ENCODE results near the gene SPRED3.
A peak's percentile ranks its signal among the peaks of the same experiment; 100 is the strongest.

SPRED3 gene

DNA sequence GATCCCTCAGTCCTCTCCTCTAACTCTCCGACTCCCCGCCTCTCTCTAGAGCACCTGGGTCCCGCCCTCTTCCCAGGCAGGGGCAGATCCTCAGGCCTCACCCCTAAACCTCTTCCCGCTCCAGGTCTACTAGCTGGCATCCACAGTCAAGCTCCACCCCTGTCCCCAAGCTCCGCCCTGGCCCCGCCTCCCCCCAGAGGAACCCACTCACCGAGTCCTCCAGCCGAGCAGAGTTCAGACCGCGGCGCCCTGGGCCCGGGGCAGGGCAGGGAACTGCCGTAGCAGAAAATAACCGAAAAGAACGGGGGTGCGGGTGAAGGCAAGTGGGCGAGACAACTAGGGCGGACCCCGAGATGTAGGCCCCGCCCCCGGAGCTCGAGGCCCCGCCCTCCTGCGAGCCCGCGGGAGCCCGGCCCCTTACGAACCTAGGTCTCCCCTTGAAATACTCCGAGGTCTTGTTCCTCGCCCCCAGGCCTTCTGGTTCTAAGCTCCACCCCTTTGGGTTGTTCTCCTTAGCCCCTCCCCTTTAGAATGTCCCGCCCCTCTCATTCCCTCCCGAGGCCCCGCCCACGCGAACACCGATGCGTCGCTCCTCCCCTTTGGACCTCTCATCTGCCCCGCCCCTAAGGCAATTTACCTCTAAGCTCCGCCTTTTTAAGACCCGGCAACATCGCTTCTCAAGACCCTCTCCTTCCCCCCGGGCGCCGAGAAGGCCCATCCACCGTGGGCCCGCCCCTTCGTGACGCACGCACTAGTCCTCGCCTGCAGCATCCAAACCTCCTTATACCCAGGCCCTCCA, 748 bp upstream of the SPRED3 start, which contains the start of gene GGN:
Gene GGN, minus strand, starts transcription at position 485 of the 799 bp plus-strand sequence. CDS start 773 bp downstream, outside the sequence.
- Histone ChIP-seq H3K27me3 (ENCODE audit: control insufficient read depth, insufficient read depth, low read length) (peaks cover 13% of the 10 kb centered on the region), H3K4me1 (ENCODE audit: control insufficient read depth, insufficient read depth, low read length) (no peaks in the 10 kb centered on the region), H3K4me3 (ENCODE audit: low read length) (peak within 1 kb of the TSS; percentile 52), H3K36me3 (ENCODE audit: control insufficient read depth, insufficient read depth, low read length) (peaks cover 8% of the 10 kb centered on the region), H3K9ac (ENCODE audit: low read length) (no peak within 1 kb of the TSS), H3K27ac (ENCODE audit: low read depth, low read length) (no peak within 1 kb of the TSS)

- Histone ChIP-seq H3K9ac (ENCODE audit: low read length) (no peak overlapping the region), H3K27ac (ENCODE audit: low read depth, low read length) (no peak overlapping the region), H3K36me3 (ENCODE audit: control insufficient read depth, insufficient read depth, low read length) (no peaks in the 10 kb centered on the region), H3K4me3 (ENCODE audit: low read length) (peak overlapping the region; percentile 26), H3K27me3 (ENCODE audit: control insufficient read depth, insufficient read depth, low read length) (peaks cover 13% of the 10 kb centered on the region), H3K4me1 (ENCODE audit: control insufficient read depth, insufficient read depth, low read length) (no peaks in the 10 kb centered on the region)
These were observed 816 bp downstream of the SPRED3 start for GRCh38 chr19:38389101-38389925.

DNA sequence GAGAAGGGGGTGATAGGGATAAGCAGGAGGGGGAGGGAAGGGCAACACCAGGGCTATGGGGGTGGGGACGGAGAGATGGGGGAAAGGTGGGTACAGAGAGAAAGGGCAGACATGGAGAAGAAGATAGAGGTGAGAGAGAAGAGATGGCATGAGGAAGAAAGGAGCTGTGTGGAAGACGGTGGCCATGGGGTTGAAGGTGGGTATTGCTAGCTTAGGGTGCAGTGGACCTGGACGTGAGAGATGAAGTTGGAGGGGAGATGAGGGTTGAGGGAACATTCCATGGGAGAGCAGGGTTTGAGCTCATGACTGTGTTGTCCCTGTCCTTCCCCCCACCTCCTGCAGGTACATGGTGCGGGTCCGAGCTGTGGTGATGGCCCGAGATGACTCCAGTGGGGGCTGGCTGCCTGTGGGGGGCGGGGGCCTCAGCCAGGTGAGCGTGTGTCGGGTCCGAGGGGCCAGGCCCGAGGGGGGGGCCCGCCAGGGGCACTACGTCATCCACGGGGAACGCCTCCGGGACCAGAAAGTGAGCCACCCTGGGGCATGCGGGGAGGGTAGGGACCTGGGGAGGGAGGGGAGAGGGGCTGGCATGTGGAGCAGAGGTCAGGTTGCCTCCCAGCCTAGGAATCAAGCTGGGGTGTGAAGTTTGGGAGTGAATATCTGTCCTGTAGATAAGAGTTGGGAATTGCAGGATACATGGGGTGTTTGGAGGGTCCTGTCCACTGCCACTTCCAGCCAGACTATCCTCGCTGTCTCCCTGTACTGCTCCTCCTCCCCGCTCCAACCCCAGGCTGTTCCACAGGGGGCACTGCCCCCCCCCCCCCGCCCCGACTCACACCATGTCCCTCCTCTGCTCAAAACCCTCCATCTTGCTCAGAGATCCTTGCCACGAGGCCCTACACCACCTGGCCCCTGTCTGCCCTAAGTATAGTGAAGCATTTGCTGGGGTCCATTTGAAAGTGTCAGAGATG, 1.7 kb downstream of the SPRED3 start:
- Histone ChIP-seq H3K4me3 (ENCODE audit: low read length) (no peak overlapping the region), H3K27me3 (ENCODE audit: control insufficient read depth, insufficient read depth, low read length) (peaks cover 13% of the 10 kb centered on the region), H3K9ac (ENCODE audit: low read length) (no peak overlapping the region), H3K27ac (ENCODE audit: low read depth, low read length) (no peak overlapping the region), H3K36me3 (ENCODE audit: control insufficient read depth, insufficient read depth, low read length) (no peaks in the 10 kb centered on the region), H3K4me1 (ENCODE audit: control insufficient read depth, insufficient read depth, low read length) (no peaks in the 10 kb centered on the region)

- Histone ChIP-seq H3K9ac (ENCODE audit: low read length) (no peak overlapping the region), H3K4me1 (ENCODE audit: control insufficient read depth, insufficient read depth, low read length) (no peaks in the 10 kb centered on the region), H3K27ac (ENCODE audit: low read depth, low read length) (no peak overlapping the region), H3K36me3 (ENCODE audit: control insufficient read depth, insufficient read depth, low read length) (no peaks in the 10 kb centered on the region), H3K4me3 (ENCODE audit: low read length) (no peak overlapping the region), H3K27me3 (ENCODE audit: control insufficient read depth, insufficient read depth, low read length) (peaks cover 7% of the 10 kb centered on the region)
These were observed 3.5 kb downstream of the SPRED3 start for GRCh38 chr19:38391911-38392464.

DNA sequence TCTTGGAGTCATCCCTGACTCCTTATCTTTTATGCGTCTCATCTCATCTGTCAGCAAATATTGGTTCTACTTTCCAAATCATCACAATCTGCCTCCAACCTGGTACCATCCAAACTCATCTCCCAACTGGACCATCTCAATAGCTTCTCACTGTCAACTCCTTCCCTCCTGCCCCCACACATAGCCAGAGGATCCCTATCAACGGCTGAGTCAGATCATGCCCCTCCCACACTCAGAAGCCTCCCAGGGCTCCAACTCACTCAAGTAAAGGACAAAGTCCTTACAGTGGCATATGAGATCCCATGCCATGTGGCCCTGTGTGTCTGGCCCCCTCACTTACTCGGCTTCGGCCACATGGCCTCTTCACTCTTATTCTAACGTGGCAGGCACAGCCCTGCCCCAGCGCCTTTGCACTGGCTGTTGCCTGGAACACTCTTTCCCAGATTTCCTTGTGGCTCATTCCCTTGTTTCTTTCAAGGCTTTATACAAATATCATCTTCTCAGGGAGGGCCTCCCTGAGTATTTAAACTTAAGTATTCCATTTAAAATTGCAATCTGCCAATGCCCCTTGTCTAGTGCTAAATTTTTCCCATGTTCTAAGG, 4.3 kb downstream of the SPRED3 start:
- Histone ChIP-seq H3K27me3 (ENCODE audit: control insufficient read depth, insufficient read depth, low read length) (peaks cover 8% of the 10 kb centered on the region), H3K27ac (ENCODE audit: low read depth, low read length) (no peak overlapping the region), H3K4me1 (ENCODE audit: control insufficient read depth, insufficient read depth, low read length) (no peaks in the 10 kb centered on the region), H3K4me3 (ENCODE audit: low read length) (no peak overlapping the region), H3K36me3 (ENCODE audit: control insufficient read depth, insufficient read depth, low read length) (no peaks in the 10 kb centered on the region), H3K9ac (ENCODE audit: low read length) (no peak overlapping the region)

GRCh38 chr19:38394488-38394887, 6.0 kb downstream of the SPRED3 start:
- Histone ChIP-seq H3K36me3 (ENCODE audit: control insufficient read depth, insufficient read depth, low read length) (no peaks in the 10 kb centered on the region), H3K4me3 (ENCODE audit: low read length) (no peak overlapping the region), H3K9ac (ENCODE audit: low read length) (no peak overlapping the region), H3K27me3 (ENCODE audit: control insufficient read depth, insufficient read depth, low read length) (peaks cover 2% of the 10 kb centered on the region), H3K4me1 (ENCODE audit: control insufficient read depth, insufficient read depth, low read length) (no peaks in the 10 kb centered on the region), H3K27ac (ENCODE audit: low read depth, low read length) (no peak overlapping the region)

DNA sequence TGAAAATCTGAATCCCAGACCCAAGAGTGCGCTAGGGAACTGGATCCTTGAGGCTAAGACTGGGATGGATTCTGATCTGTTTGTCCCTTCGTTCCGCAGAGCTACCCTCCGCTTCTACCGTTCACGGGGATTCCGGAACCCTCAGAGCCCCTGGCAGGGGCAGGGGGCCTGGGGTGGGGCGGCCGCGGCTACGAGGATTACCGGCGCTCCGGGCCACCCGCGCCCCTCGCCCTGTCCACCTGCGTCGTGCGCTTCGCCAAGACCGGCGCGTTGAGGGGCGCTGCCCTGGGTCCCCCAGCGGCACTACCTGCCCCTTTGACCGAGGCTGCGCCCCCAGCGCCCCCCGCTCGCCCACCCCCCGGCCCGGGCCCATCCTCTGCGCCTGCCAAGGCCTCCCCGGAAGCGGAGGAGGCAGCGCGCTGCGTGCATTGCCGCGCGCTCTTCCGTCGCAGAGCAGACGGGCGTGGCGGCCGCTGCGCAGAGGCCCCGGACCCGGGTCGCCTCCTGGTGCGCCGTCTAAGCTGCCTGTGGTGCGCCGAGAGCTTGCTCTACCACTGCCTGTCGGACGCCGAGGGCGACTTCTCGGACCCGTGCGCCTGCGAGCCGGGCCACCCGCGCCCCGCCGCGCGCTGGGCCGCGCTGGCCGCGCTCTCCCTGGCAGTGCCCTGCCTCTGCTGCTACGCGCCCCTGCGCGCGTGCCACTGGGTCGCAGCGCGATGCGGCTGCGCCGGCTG, 7.1 kb downstream of the SPRED3 start:
- Histone ChIP-seq H3K4me1 (ENCODE audit: control insufficient read depth, insufficient read depth, low read length) (no peaks in the 10 kb centered on the region), H3K9ac (ENCODE audit: low read length) (no peak overlapping the region), H3K36me3 (ENCODE audit: control insufficient read depth, insufficient read depth, low read length) (no peaks in the 10 kb centered on the region), H3K27me3 (ENCODE audit: control insufficient read depth, insufficient read depth, low read length) (peaks cover 2% of the 10 kb centered on the region), H3K4me3 (ENCODE audit: low read length) (no peak overlapping the region), H3K27ac (ENCODE audit: low read depth, low read length) (no peak overlapping the region)

DNA sequence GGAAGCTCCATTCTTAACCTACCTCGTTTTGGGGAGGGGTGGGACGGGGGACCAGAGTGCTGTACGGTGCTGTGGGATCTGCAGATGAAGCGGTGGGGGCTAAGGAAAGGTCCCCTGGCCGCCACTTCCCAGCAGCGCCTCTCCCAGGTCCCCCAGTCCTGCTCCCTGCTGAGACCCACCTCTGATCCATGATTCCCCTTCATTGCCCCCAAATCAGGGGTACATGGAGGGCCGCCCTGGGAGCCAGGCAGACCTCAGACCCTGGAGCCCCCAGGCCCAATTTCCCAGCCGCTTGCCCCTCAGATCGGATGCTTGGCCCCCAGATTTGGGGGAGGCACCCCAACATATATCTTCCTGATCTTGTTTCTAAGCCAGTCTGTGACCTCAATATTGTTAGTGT, 10.6 kb downstream of the SPRED3 start:
- no peak overlapping the region for H3K27ac ChIP-seq (ENCODE audit: low read depth, low read length)
- H3K4me1 ChIP-seq (ENCODE audit: control insufficient read depth, insufficient read depth, low read length): no peaks in the 10 kb centered on the region
- H3K27me3 ChIP-seq (ENCODE audit: control insufficient read depth, insufficient read depth, low read length): peaks cover 2% of the 10 kb centered on the region
- no peaks in the 10 kb centered on the region for H3K36me3 ChIP-seq (ENCODE audit: control insufficient read depth, insufficient read depth, low read length)
- H3K4me3 ChIP-seq (ENCODE audit: low read length): no peak overlapping the region
- no peak overlapping the region for H3K9ac ChIP-seq (ENCODE audit: low read length)

DNA sequence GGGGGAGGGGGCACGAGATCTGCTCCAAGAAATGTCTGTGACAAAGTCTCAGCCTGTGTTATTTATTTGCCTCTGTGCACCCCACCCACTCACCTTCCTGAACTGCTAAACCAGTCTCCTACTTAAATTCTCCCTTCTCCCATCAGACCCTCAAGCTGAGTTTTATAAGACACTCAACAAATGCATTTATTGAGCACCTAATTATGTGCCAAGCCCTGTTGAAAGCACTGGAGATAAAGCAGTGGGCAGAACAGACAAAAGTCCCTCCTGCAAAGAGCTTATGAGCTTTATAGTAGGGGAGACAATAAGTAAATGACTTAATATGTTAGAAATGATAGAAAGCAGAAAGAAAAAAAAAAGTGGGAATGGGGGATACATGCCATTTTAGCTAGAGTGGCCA, 11.0 kb downstream of the SPRED3 start:
- Histone ChIP-seq H3K27me3 (ENCODE audit: control insufficient read depth, insufficient read depth, low read length) (peaks cover 2% of the 10 kb centered on the region), H3K4me1 (ENCODE audit: control insufficient read depth, insufficient read depth, low read length) (no peaks in the 10 kb centered on the region), H3K9ac (ENCODE audit: low read length) (no peak overlapping the region), H3K27ac (ENCODE audit: low read depth, low read length) (no peak overlapping the region), H3K4me3 (ENCODE audit: low read length) (no peak overlapping the region), H3K36me3 (ENCODE audit: control insufficient read depth, insufficient read depth, low read length) (no peaks in the 10 kb centered on the region)

DNA sequence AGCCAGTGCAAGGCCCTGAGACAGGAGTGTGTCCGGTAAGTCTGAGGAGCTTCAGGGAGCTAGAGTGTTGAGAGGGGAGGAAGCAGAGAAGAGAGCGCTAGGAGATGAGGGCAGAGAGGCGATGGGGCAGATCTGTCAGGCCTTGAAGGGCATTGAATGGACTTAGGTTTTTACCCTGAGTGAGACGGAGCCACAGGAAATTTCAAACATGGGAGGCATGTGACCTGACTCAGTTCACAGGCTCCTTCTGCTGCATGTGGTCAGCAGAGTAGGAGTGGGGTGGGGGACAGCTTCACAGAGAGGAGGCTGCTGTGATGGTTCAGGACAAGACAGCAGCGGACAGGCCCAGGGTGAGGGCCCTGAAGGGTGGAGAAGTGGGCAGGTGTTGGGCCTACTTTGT, 11.9 kb downstream of the SPRED3 start:
- H3K27me3 ChIP-seq (ENCODE audit: control insufficient read depth, insufficient read depth, low read length): peaks cover 2% of the 10 kb centered on the region
- H3K36me3 ChIP-seq (ENCODE audit: control insufficient read depth, insufficient read depth, low read length): no peaks in the 10 kb centered on the region
- H3K4me1 ChIP-seq (ENCODE audit: control insufficient read depth, insufficient read depth, low read length): no peaks in the 10 kb centered on the region
- H3K9ac ChIP-seq (ENCODE audit: low read length): no peak overlapping the region
- H3K4me3 ChIP-seq (ENCODE audit: low read length): no peak overlapping the region
- H3K27ac ChIP-seq (ENCODE audit: low read depth, low read length): no peak overlapping the region

GRCh38 chr19:38401148-38401547, 12.7 kb downstream of the SPRED3 start:
- H3K36me3 ChIP-seq (ENCODE audit: control insufficient read depth, insufficient read depth, low read length): no peaks in the 10 kb centered on the region
- H3K4me3 ChIP-seq (ENCODE audit: low read length): no peak overlapping the region
- H3K27me3 ChIP-seq (ENCODE audit: control insufficient read depth, insufficient read depth, low read length): peaks cover 2% of the 10 kb centered on the region
- no peak overlapping the region for H3K9ac ChIP-seq (ENCODE audit: low read length)
- H3K4me1 ChIP-seq (ENCODE audit: control insufficient read depth, insufficient read depth, low read length): no peaks in the 10 kb centered on the region
- no peak overlapping the region for H3K27ac ChIP-seq (ENCODE audit: low read depth, low read length)
